A549 (cell line): ENCODE results near the gene CXCL12.

Experiments used
- CTCF ChIP-seq: fragments of >200 bp; sonication (Bioruptor Twin); formaldehyde crosslinking; IDR thresholded peaks from 3 replicates; pipeline ENCODE4 v1.5.1; 2016
- NPAS2 ChIP-seq: fragments of 250-450 bp; sonication (Bioruptor Pico); IDR thresholded peaks from 2 replicates; pipeline ENCODE4 v1.8.0; 2022; ENCODE audit warnings: mild to moderate bottlenecking, moderate library complexity, borderline replicate concordance

- no peak for TF ChIP-seq NPAS2 (CRISPR knock-in tag)
- TF ChIP-seq CTCF = no peak
Observed at GRCh38 chr10:44393834-44394547, 9.1 kb upstream of the CXCL12 start.
